ENCODE results near the gene CNTN5.

DNA sequence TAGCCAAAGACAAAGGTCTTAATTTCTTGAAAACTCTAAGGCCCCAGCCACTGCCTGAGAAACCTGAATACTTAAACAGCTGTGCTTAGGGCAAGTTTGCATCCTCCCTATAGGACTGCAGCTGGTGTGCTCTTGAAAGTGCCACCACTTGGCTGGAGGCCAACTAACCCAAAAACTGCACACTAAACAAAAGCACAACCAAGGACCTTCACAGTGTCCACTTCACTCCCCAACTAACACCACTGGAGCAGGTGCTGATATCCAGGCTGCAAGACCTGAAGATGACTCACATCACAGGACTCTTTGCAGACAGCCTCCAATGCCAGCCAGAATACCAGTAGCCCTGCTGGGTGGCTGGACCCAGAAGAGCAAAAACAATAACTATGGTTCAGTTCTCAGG, 1308.6 kb downstream of the CNTN5 start:
- no peak for TF ChIP-seq EZH2phosphoT487 (IDR thresholded peaks at IDR 0.05; ENCODE audit: insufficient read depth, low read depth)
- TF ChIP-seq EZH2 (IDR thresholded peaks at IDR 0.05; ENCODE audit: insufficient read depth, poor library complexity, severe bottlenecking), result no peak

Measured in GM23248 (cell line).